ENCODE measurements around the gene SYT14. TPM values are rescaled to one million over a fixed set of nuclear protein-coding genes. Genes with fewer than 3 reads are reported as not detected.
A peak's percentile ranks its signal among the peaks of the same experiment; 100 is the strongest.
"Not testable (repeated sequence)": the region's sequence is repeated elsewhere in the genome, so short reads cannot be mapped to it uniquely, and the experiment has no call there.

The SYT14 gene
- total RNA-seq, 8 experiments from 2014 or later: 6.6 to 17.8 (median 14.1) TPM

- H3K4me1 ChIP-seq (replicated peaks in 1 of 2): no peaks in the 10 kb centered on the region
- H3K27ac ChIP-seq: no peak overlapping the region
- no peak overlapping the region for H3K4me3 ChIP-seq
- 71 to 90% (median 83%) methylated on average over 2 to 3 of the region's 3 CpGs; no CpG with 5 or more reads in 1 of the 10 experiments for WGBS, 10 experiments
- in situ Hi-C loops (cut with MboI; ENCODE audit: low pct_unique_long_range_greater_than_20kb in 2 of 9, low sequenced_read_pairs in 9 of 9, unreplicated experiment in 9 of 9): loop anchor here in 8 of 9 experiments (10.0 to 25.0 kb wide), 3 partner anchors 160 to 170 kb away; no protein-coding TSS in a partner anchor
- no peak for ATAC-seq (replicated peaks in 6 of 8)
Measured at GRCh38 chr1:210144736-210145135, 206.7 kb downstream of the SYT14 start.

GRCh38 chr1:210151052-210151672, 213.1 kb downstream of the SYT14 start:
- no peaks in the 10 kb centered on the region for H3K4me1 ChIP-seq (replicated peaks in 1 of 2)
- H3K4me3 ChIP-seq: no peak overlapping the region
- in situ Hi-C loops (cut with MboI; ENCODE audit: low pct_unique_long_range_greater_than_20kb in 2 of 9, low sequenced_read_pairs in 9 of 9, unreplicated experiment in 9 of 9): no loop called here
- no peak overlapping the region for H3K27ac ChIP-seq
- WGBS, 10 experiments: 43 to 83% (median 66%) methylated on average over 1 to 3 of the region's 3 CpGs; no CpG with 5 or more reads in 2 of the 10 experiments
- peak in 1 of 8 experiments; percentile 66 for ATAC-seq (replicated peaks in 6 of 8)

GRCh38 chr1:210159211-210159610, 221.2 kb downstream of the SYT14 start:
- WGBS, 10 experiments: 5 to 53% (median 37%) methylated on average over 2 of the region's 2 CpGs
- Histone ChIP-seq H3K4me1 (replicated peaks in 1 of 2) (no peaks in the 10 kb centered on the region), H3K27ac (no peak overlapping the region), H3K4me3 (no peak overlapping the region)
- ATAC-seq (replicated peaks in 6 of 8): no peak
- in situ Hi-C loops (cut with MboI; ENCODE audit: low pct_unique_long_range_greater_than_20kb in 2 of 9, low sequenced_read_pairs in 9 of 9, unreplicated experiment in 9 of 9): no loop called here

- ATAC-seq (replicated peaks in 6 of 8): no peak
- in situ Hi-C loops (cut with MboI; ENCODE audit: low pct_unique_long_range_greater_than_20kb in 2 of 9, low sequenced_read_pairs in 9 of 9, unreplicated experiment in 9 of 9): no loop called here
- H3K4me3 ChIP-seq: no peak overlapping the region
- H3K4me1 ChIP-seq (replicated peaks in 1 of 2): no peaks in the 10 kb centered on the region
- WGBS, 10 experiments: 55 to 99% (median 92%) methylated on average over 4 to 7 of the region's 7 CpGs
- H3K27ac ChIP-seq: no peak overlapping the region
Measured at GRCh38 chr1:210170220-210170619, 232.2 kb downstream of the SYT14 start.

GRCh38 chr1:210174133-210174532, 236.1 kb downstream of the SYT14 start:
- in situ Hi-C loops (cut with MboI; ENCODE audit: low pct_unique_long_range_greater_than_20kb in 2 of 9, low sequenced_read_pairs in 9 of 9, unreplicated experiment in 9 of 9): no loop called here

GRCh38 chr1:210185063-210185462, 247.0 kb downstream of the SYT14 start:
- Histone ChIP-seq H3K4me1 (replicated peaks in 1 of 2) (no peaks in the 10 kb centered on the region), H3K27ac (no peak overlapping the region), H3K4me3 (no peak overlapping the region)
- no peak for ATAC-seq (replicated peaks in 6 of 8)
- 0 to 75% (median 53%) methylated on average over 1 to 2 of the region's 2 CpGs; no CpG with 5 or more reads in 1 of the 10 experiments for WGBS, 10 experiments
- in situ Hi-C loops (cut with MboI; ENCODE audit: low pct_unique_long_range_greater_than_20kb in 2 of 9, low sequenced_read_pairs in 9 of 9, unreplicated experiment in 9 of 9): no loop called here

More at GRCh38 chr1:210174133-210174532, 236.1 kb downstream of the SYT14 start:
- no peak overlapping the region for H3K4me3 ChIP-seq
- no peak for ATAC-seq (replicated peaks in 6 of 8)
- H3K27ac ChIP-seq: no peak overlapping the region
- WGBS, 10 experiments: 70 to 100% (median 88%) methylated on average over 1 to 6 of the region's 8 CpGs; no CpG with 5 or more reads in 3 of the 10 experiments
- H3K4me1 ChIP-seq (replicated peaks in 1 of 2): no peaks in the 10 kb centered on the region

- ATAC-seq (replicated peaks in 6 of 8); H3K27ac ChIP-seq; H3K4me1 ChIP-seq (replicated peaks in 1 of 2); H3K4me3 ChIP-seq; in situ Hi-C loops (cut with MboI; ENCODE audit: low pct_unique_long_range_greater_than_20kb in 2 of 9, low sequenced_read_pairs in 9 of 9, unreplicated experiment in 9 of 9): not testable (repeated sequence)
- 27 to 100% (median 76%) methylated on average over 1 to 17 of the region's 18 CpGs for WGBS, 10 experiments
Measured at GRCh38 chr1:210187849-210188606, 250.0 kb downstream of the SYT14 start.

- H3K4me1 ChIP-seq (replicated peaks in 1 of 2): no peaks in the 10 kb centered on the region
- 76 to 100% (median 89%) methylated on average over 1 to 7 of the region's 7 CpGs; no CpG with 5 or more reads in 3 of the 10 experiments for WGBS, 10 experiments
- H3K4me3 ChIP-seq: no peak overlapping the region
- ATAC-seq (replicated peaks in 6 of 8): no peak
- in situ Hi-C loops (cut with MboI; ENCODE audit: low pct_unique_long_range_greater_than_20kb in 2 of 9, low sequenced_read_pairs in 9 of 9, unreplicated experiment in 9 of 9): no loop called here
- H3K27ac ChIP-seq: no peak overlapping the region
Measured at GRCh38 chr1:210189426-210189825, 251.4 kb downstream of the SYT14 start.

- Histone ChIP-seq H3K27ac (no peak overlapping the region), H3K4me3 (no peak overlapping the region), H3K4me1 (replicated peaks in 1 of 2) (no peaks in the 10 kb centered on the region)
- in situ Hi-C loops (cut with MboI; ENCODE audit: low pct_unique_long_range_greater_than_20kb in 2 of 9, low sequenced_read_pairs in 9 of 9, unreplicated experiment in 9 of 9): no loop called here
- no peak for ATAC-seq (replicated peaks in 6 of 8)
- 27 to 100% (median 77%) methylated on average over 1 to 8 of the region's 8 CpGs for WGBS, 10 experiments
Measured at GRCh38 chr1:210195635-210196160, 257.7 kb downstream of the SYT14 start.

- H3K4me1 ChIP-seq (replicated peaks in 1 of 2); H3K4me3 ChIP-seq; in situ Hi-C loops (cut with MboI; ENCODE audit: low pct_unique_long_range_greater_than_20kb in 2 of 9, low sequenced_read_pairs in 9 of 9, unreplicated experiment in 9 of 9); H3K27ac ChIP-seq; ATAC-seq (replicated peaks in 6 of 8): not testable (repeated sequence)
- WGBS, 10 experiments: 54 to 100% (median 88%) methylated on average over 2 to 5 of the region's 5 CpGs; no CpG with 5 or more reads in 2 of the 10 experiments
Measured at GRCh38 chr1:210196266-210196665, 258.2 kb downstream of the SYT14 start.

- Histone ChIP-seq H3K4me3 (no peak overlapping the region), H3K27ac (no peak overlapping the region), H3K4me1 (replicated peaks in 1 of 2) (no peaks in the 10 kb centered on the region)
- WGBS, 10 experiments: 0 to 75% (median 51%) methylated on average over 1 to 3 of the region's 3 CpGs
- ATAC-seq (replicated peaks in 6 of 8): no peak
- in situ Hi-C loops (cut with MboI; ENCODE audit: low pct_unique_long_range_greater_than_20kb in 2 of 9, low sequenced_read_pairs in 9 of 9, unreplicated experiment in 9 of 9): no loop called here
Measured at GRCh38 chr1:210198840-210199239, 260.8 kb downstream of the SYT14 start.

- no peak for ATAC-seq (replicated peaks in 6 of 8)
- WGBS, 10 experiments: 10 to 73% (median 58%) methylated on average over 1 to 3 of the region's 3 CpGs; no CpG with 5 or more reads in 1 of the 10 experiments
- no peaks in the 10 kb centered on the region for H3K4me1 ChIP-seq (replicated peaks in 1 of 2)
- H3K4me3 ChIP-seq: no peak overlapping the region
- in situ Hi-C loops (cut with MboI; ENCODE audit: low pct_unique_long_range_greater_than_20kb in 2 of 9, low sequenced_read_pairs in 9 of 9, unreplicated experiment in 9 of 9): no loop called here
- H3K27ac ChIP-seq: no peak overlapping the region
Measured at GRCh38 chr1:210200124-210200736, 262.2 kb downstream of the SYT14 start.

GRCh38 chr1:210201681-210202080, 263.7 kb downstream of the SYT14 start:
- WGBS, 10 experiments: 8 to 100% (median 89%) methylated on average over 1 to 3 of the region's 3 CpGs
- no peak for ATAC-seq (replicated peaks in 6 of 8)
- no peak overlapping the region for H3K27ac ChIP-seq
- in situ Hi-C loops (cut with MboI; ENCODE audit: low pct_unique_long_range_greater_than_20kb in 2 of 9, low sequenced_read_pairs in 9 of 9, unreplicated experiment in 9 of 9): no loop called here
- H3K4me3 ChIP-seq: no peak overlapping the region
- no peaks in the 10 kb centered on the region for H3K4me1 ChIP-seq (replicated peaks in 1 of 2)

Data from motor neuron (in vitro differentiated cells).